ENCODE results near the gene YIPF4.
"Not testable (repeated sequence)": the region's sequence is repeated elsewhere in the genome, so short reads cannot be mapped to it uniquely, and the experiment has no call there.

YIPF4 gene

DNA sequence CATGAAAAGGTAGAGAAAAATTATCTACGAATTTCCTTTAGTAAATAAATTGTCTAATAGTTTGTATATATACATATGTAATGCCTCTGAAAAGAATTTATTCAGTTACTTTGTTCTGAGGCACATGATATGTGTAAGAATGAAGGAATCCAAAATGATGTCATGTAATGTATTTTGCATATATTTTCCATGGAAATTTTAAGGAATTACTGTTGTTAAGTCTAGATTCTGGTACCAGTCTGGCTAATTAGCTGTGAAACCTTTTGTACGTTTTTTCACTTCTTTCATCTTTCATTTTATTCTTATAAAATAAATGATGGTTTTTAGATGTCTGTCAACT, 12.3 kb downstream of the YIPF4 start:
- no peak for DNase-seq (ENCODE audit: low read depth)
- TF ChIP-seq, protein P1, sequence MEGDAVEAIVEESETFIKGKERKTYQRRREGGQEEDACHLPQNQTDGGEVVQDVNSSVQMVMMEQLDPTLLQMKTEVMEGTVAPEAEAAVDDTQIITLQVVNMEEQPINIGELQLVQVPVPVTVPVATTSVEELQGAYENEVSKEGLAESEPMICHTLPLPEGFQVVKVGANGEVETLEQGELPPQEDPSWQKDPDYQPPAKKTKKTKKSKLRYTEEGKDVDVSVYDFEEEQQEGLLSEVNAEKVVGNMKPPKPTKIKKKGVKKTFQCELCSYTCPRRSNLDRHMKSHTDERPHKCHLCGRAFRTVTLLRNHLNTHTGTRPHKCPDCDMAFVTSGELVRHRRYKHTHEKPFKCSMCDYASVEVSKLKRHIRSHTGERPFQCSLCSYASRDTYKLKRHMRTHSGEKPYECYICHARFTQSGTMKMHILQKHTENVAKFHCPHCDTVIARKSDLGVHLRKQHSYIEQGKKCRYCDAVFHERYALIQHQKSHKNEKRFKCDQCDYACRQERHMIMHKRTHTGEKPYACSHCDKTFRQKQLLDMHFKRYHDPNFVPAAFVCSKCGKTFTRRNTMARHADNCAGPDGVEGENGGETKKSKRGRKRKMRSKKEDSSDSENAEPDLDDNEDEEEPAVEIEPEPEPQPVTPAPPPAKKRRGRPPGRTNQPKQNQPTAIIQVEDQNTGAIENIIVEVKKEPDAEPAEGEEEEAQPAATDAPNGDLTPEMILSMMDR (IDR thresholded peaks at IDR 0.05; ENCODE audit: low read depth, low read length) = no peak
- TF ChIP-seq MYC (IDR thresholded peaks at IDR 0.05; ENCODE audit: low read depth, low read length) (no peak), MAX (IDR thresholded peaks at IDR 0.05; ENCODE audit: low read depth, low read length) (no peak), POLR2A (IDR thresholded peaks at IDR 0.05; ENCODE audit: extremely low read depth, insufficient read length) (no peak)
- no peak overlapping the region for H3K4me3 ChIP-seq (ENCODE audit: low read depth, low read length)

DNA sequence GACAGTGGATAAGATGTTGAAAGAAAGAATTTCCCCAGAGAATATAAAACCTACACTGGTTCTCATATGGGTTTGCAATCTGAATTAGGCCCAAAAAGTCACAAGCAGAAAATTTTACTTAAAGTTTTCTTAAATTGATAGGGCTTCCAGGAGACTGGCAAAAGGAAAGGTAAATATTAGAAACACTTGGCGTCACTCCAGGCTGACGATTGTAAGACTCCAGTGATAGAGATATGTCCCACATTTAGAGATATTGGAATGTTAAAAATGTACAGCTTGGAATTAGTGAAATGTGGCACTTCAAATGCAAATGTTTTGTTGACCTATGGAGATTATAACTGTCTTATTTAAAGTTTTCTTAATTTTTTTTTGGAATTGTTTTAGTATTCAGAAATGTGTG, 14.0 kb downstream of the YIPF4 start:
- no peak overlapping the region for H3K4me3 ChIP-seq (ENCODE audit: low read depth, low read length)
- no peak for DNase-seq (ENCODE audit: low read depth)
- no peak for TF ChIP-seq MYC (IDR thresholded peaks at IDR 0.05; ENCODE audit: low read depth, low read length)
- TF ChIP-seq, protein P1 (IDR thresholded peaks at IDR 0.05; ENCODE audit: low read depth, low read length) = no peak
- TF ChIP-seq POLR2A (IDR thresholded peaks at IDR 0.05; ENCODE audit: extremely low read depth, insufficient read length) = no peak
- TF ChIP-seq MAX (IDR thresholded peaks at IDR 0.05; ENCODE audit: low read depth, low read length) = no peak

GRCh38 chr2:32293493-32293892, 15.8 kb downstream of the YIPF4 start:
- not testable (repeated sequence) for DNase-seq (ENCODE audit: low read depth); H3K4me3 ChIP-seq (ENCODE audit: low read depth, low read length)

GRCh38 chr2:32293966-32294562, 16.4 kb downstream of the YIPF4 start:
- not testable (repeated sequence) for H3K4me3 ChIP-seq (ENCODE audit: low read depth, low read length); DNase-seq (ENCODE audit: low read depth)

DNA sequence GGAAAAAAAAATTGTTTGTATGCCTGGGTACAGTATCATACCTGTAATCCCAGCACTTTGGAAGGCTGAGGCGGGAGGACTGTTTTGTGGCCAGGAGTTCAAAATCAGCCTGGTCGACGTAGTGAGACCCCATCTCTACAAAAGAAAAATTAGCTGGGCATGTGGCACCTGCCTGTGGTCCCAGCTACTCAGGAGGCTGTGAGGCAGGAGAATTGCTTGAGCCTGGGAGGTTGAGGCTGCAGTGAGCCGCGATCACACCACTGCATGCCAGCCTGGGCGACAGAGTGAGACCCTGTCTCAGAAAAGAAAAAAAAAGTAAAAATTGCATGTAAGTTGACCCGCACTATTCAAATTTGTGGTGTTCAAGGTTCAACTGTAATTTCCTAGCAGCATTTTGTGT, 32.9 kb downstream of the YIPF4 start:
- DNase-seq (ENCODE audit: low read depth) = no peak
- TF ChIP-seq, protein P1 (IDR thresholded peaks at IDR 0.05; ENCODE audit: low read depth, low read length) = no peak
- no peak for TF ChIP-seq POLR2A (IDR thresholded peaks at IDR 0.05; ENCODE audit: extremely low read depth, insufficient read length)
- TF ChIP-seq MAX (IDR thresholded peaks at IDR 0.05; ENCODE audit: low read depth, low read length) = no peak
- no peak for TF ChIP-seq MYC (IDR thresholded peaks at IDR 0.05; ENCODE audit: low read depth, low read length)

DNA sequence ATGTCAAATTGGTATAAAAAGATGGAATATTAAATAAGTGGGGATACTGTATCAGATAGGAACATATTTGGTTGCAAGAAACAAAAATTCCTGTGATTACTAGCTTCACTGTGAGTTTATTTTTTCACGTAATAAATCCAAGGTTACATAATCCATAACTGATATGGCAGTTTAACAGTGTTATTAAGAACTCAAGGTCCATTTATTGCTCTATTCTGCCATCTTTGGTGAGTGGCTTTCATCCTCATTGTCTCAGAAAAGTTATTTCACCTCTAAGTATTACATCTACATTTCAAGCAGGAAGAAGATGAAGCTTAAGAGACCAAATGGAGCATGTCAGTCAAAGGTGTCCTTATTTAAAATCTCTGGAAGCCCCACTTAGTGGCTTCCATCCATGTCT, 37.2 kb downstream of the YIPF4 start:
- TF ChIP-seq MAX (IDR thresholded peaks at IDR 0.05; ENCODE audit: low read depth, low read length) = no peak
- TF ChIP-seq POLR2A (IDR thresholded peaks at IDR 0.05; ENCODE audit: extremely low read depth, insufficient read length) = no peak
- TF ChIP-seq MYC (IDR thresholded peaks at IDR 0.05; ENCODE audit: low read depth, low read length) = no peak
- TF ChIP-seq, protein P1 (IDR thresholded peaks at IDR 0.05; ENCODE audit: low read depth, low read length) = no peak
- H3K4me3 ChIP-seq (ENCODE audit: low read depth, low read length) = no peak overlapping the region

More for the DNA sequence above, 32.9 kb downstream of the YIPF4 start:
- H3K4me3 ChIP-seq (ENCODE audit: low read depth, low read length) = no peak overlapping the region

DNA sequence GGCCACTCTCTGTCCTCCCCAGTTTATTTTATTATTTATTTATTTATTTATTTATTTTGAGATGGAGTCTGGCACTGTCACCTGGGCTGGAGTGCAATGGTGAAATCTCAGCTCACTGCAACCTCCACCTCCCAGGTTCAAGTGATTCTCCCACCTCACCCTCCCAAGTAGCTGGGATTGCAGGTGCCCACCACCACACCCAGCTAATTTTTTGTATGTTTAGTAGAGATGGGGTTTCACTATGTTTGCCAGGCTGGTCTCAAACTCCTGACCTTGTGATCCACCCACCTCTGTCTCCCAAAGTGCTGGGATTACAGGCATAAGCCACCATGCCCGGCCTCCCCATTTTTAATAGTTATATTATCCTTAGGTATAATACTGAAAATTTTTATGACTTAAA, 51.0 kb downstream of the YIPF4 start:
- DNase-seq (ENCODE audit: low read depth); H3K4me3 ChIP-seq (ENCODE audit: low read depth, low read length): not testable (repeated sequence)

More for the DNA sequence above, 37.2 kb downstream of the YIPF4 start:
- no peak for DNase-seq (ENCODE audit: low read depth)

DNA sequence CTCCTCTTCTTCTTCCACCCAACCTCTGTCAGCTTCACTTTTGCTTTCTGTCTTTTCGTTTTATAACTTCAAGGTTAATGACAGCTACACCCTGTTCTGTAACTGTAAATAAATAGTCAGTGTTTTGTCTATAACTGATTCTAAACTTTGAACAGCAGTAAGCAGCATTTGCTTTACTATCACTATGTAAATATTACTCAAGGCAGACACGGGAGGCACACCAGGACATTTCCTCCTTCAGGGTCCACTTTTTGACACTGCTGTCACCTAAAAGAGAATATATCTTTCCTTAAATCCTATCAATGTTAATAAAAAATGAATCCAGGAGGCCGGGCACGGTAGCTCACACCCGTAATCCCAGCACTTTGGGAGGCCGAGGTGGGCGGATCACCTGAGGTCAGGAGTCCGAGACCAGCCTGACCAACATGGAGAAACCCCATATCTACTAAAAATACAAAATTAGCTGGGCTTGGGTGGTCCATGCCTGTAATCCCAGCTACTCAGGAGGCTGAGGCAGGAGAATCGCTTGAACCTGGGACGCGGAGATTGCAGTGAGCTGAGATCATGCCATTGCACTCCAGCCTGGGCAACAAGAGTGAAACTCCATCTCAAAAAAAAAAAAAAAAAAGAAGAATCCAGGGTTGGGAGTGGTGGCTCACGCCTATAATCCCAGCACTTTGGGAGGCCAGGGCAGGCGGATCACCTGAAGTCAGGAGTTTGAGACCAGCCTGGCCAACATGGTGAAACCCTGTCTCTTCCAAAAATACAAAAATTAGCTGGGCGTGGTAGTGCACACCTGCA, 51.7 kb downstream of the YIPF4 start:
- DNase-seq (ENCODE audit: low read depth); H3K4me3 ChIP-seq (ENCODE audit: low read depth, low read length): not testable (repeated sequence)

Measured in NB4 (cell line).